Upper lobe of left lung (tissue), 4 donors: Measurements from ENCODE around the gene TTBK2.

Source experiments
- CTCF ChIP-seq, 6 experiments: fragments of 450-650 bp in 4 of 6; fragments of 200-600 bp in 2 of 6; sonication (generic) in 2 of 6; IDR thresholded peaks; one replicate each; pipeline ENCODE4 v1.5.1; 2016 to 2019; ENCODE audit warnings: antibody characterized with exemption in 6 of 6
- EP300 ChIP-seq, 4 donors: sonication (generic); formaldehyde crosslinking; IDR thresholded peaks; one replicate each; pipeline ENCODE4 v1.5.1; 2017; ENCODE audit warnings: antibody characterized with exemption in 4 of 4, control low read depth in 2 of 4
- POLR2A ChIP-seq, 4 donors: fragments of 450-650 bp; IDR thresholded peaks; one replicate each; pipeline ENCODE4 v1.5.1; 2016 to 2017; ENCODE audit warnings: antibody characterized with exemption in 4 of 4, mild to moderate bottlenecking in 2 of 4

DNA sequence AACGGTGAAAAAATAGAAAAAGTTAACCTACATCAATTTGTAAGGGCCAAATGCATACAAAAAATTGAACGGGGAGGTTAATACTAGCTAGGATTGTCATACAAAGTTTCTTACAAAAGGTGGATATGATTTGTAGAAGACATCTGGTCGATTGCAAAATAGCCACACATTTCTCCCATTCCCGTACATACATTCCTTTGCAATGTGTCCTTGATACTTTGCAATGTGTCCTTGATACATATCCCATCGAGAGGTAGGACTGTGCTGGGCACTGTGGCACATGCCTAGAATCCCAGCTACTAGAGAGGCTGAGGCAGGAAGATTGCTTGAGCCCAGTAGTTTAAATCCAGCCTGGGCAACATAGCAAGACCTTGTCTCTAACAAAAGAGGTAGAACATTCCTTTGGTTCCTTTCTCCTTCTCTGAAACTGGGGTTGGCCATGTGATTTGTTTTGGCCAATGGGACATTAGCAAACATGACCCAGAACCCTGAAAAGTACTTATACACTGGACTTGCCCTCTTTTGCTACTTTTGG is 9.5 kb downstream of the TTBK2 start:
- TF ChIP-seq POLR2A (IDR thresholded peaks at IDR 0.05) (no peak), CTCF (IDR thresholded peaks at IDR 0.05) (no peak), EP300 (IDR thresholded peaks at IDR 0.05) (no peak)
